Measurements from ENCODE around the gene GMDS. TPM values are rescaled to one million over a fixed set of nuclear protein-coding genes. Genes with fewer than 3 reads are reported as not detected.

GMDS gene
- total RNA-seq, 1 experiment from 2014 or later = 27.6 TPM

DNA sequence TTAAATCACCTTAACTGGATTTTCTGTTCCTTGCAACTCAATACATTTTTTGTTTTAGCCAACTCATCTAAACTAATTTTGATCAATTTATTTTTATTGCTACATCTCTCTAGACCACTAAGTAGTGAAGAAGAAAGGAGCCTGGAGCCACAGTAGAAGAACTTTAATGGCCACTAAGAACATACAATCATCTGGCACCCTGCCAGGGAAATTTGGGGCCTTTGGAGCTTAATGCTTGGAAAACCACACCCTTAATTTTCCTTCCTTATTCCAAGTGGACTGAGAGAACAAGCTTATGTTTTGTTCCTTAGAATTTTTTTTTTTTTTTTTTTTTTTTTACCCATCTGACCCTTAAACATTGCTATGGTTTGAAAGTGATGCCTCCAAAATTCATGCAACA, 12.0 kb upstream of the GMDS start:
- no peaks in the 10 kb centered on the region for H3K27me3 Mint-ChIP-seq (ENCODE audit: low read depth)
- no peaks in the 10 kb centered on the region for H3K4me1 Mint-ChIP-seq
- Histone ChIP-seq H3K14ac (ENCODE audit: insufficient read depth, low read length) (no peak overlapping the region), H3K18ac (ENCODE audit: insufficient read length, low read depth, low read length) (no peak overlapping the region), H3K23me2 (ENCODE audit: insufficient read length, low read depth, low read length, poor library complexity, severe bottlenecking) (no peaks in the 10 kb centered on the region), H2BK5ac (ENCODE audit: insufficient read length, low read length) (no peak overlapping the region), H2BK20ac (ENCODE audit: low read depth, low read length, poor library complexity, severe bottlenecking) (no peak overlapping the region), H4K20me1 (ENCODE audit: control insufficient read depth, insufficient read depth, insufficient read length) (no peaks in the 10 kb centered on the region), H3K9me3 (ENCODE audit: control insufficient read depth, low read depth, low read length) (peaks cover 5% of the 10 kb centered on the region), H4K91ac (ENCODE audit: insufficient read length, low read depth, low read length) (no peak overlapping the region), H2AK5ac (ENCODE audit: insufficient read length, low read length) (no peak overlapping the region), H3K4me2 (ENCODE audit: insufficient read depth, insufficient read length, low read length) (no peak overlapping the region), H2AFZ (ENCODE audit: low read length) (no peak overlapping the region), H3K27ac (ENCODE audit: insufficient read length, low read depth, low read length) (no peak overlapping the region), H3K27me3 (ENCODE audit: insufficient read depth, low read length) (no peaks in the 10 kb centered on the region), H4K5ac (ENCODE audit: insufficient read length, low read depth, low read length) (no peak overlapping the region), H2BK120ac (ENCODE audit: low read depth, low read length, poor library complexity, severe bottlenecking) (no peak overlapping the region), H3K56ac (ENCODE audit: insufficient read length, low read depth, low read length) (no peak overlapping the region), H3K4me1 (ENCODE audit: insufficient read depth, low read length) (no peaks in the 10 kb centered on the region), H2BK15ac (ENCODE audit: low read depth, low read length) (no peak overlapping the region), H3T11ph (ENCODE audit: low read length) (no peak overlapping the region), H3K23ac (ENCODE audit: insufficient read length, low read depth, low read length) (no peak overlapping the region), H2BK12ac (ENCODE audit: insufficient read length, low read depth, low read length) (no peak overlapping the region), H4K8ac (replicated peaks; ENCODE audit: insufficient read length, low read depth, low read length) (no peak overlapping the region), H3K79me2 (ENCODE audit: insufficient read depth, low read length) (no peaks in the 10 kb centered on the region), H3K9ac (ENCODE audit: extremely low read depth, insufficient read length, low read length) (no peak overlapping the region), H3K4ac (ENCODE audit: low read depth, low read length) (no peak overlapping the region), H3K79me1 (ENCODE audit: insufficient read depth, low read depth, low read length, poor library complexity, severe bottlenecking) (no peaks in the 10 kb centered on the region)
- H3K9me3 Mint-ChIP-seq = peaks cover 0 to 10% of the 10 kb centered on the region in 2 experiments; a peak in 3 of 5 replicates
- no peak overlapping the region for H3K27ac Mint-ChIP-seq
- no peak for DNase-seq
- H3K36me3 Mint-ChIP-seq (ENCODE audit: insufficient read depth in 1 of 3, low read depth in 3 of 3) = peaks cover 12 to 17% (median 12%) of the 10 kb centered on the region in 3 experiments
- TF ChIP-seq, protein P1, sequence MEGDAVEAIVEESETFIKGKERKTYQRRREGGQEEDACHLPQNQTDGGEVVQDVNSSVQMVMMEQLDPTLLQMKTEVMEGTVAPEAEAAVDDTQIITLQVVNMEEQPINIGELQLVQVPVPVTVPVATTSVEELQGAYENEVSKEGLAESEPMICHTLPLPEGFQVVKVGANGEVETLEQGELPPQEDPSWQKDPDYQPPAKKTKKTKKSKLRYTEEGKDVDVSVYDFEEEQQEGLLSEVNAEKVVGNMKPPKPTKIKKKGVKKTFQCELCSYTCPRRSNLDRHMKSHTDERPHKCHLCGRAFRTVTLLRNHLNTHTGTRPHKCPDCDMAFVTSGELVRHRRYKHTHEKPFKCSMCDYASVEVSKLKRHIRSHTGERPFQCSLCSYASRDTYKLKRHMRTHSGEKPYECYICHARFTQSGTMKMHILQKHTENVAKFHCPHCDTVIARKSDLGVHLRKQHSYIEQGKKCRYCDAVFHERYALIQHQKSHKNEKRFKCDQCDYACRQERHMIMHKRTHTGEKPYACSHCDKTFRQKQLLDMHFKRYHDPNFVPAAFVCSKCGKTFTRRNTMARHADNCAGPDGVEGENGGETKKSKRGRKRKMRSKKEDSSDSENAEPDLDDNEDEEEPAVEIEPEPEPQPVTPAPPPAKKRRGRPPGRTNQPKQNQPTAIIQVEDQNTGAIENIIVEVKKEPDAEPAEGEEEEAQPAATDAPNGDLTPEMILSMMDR (conservative IDR thresholded peaks at IDR 0.05) = no peak
- no peak overlapping the region for H3K4me3 Mint-ChIP-seq
